Stimulated activated CD8-positive, alpha-beta memory T cell treated with anti-CD3 and anti-CD28 coated beads, Interleukin-12 subunit alpha, Interleukin-12 subunit beta, amount 100 ng/mL, for 1 hour (primary cell): Measurements from ENCODE around the gene LTF.
"Not testable (repeated sequence)": the region's sequence is repeated elsewhere in the genome, so short reads cannot be mapped to it uniquely, and the experiment has no call there.

Experiments used
- DNase-seq: peaks from one replicate; pipeline ENCODE4 v3.0.0-alpha.2; 2020; ENCODE audit warnings: low read depth

The LTF gene

DNA sequence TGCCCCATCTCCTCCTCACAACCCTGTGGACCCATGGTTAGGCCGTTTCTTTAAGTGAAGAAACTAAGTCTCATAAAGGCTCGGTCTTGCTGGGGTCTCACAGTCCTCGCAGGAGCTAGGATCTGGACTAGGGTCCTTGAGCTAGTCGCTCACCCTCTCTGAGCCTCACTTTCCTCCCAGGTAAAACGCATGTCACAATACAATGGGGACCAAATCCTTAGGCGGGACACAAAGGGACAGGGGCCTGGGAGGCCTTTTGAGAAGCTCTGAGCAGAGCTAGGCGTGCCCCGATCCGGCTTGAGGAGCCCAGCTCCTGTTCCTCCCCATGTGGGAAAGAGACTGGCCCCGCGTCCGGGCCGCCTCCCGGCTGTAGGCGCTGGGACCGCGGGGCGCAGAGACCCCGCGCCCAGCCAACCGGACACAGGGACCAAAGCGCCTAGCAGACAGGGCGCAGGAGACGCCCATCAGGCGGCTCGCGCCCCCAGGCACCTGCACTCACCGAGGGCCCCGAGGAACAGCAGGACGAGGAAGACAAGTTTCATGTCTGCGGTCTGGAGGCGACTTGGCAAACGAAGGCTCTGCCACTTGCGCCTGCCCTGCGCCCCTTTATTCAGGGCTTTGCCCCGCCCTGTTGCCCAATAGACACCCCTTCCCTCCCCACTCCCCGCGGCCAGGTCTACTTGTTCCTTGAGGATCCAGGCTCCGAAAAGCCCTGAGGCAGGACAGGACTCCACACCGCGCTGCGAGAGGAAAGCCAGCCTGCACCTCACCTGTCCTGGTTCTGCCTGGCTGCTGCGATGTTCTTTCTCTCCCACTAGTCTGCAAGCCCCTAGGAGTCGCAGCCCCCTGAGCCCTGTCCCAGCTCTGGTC, at the start of gene LTF:
LTF (minus strand) TSS at position 580 of the 870 bp plus-strand sequence; CDS start at position 542, 38 bp downstream.
- no peak for DNase-seq

DNA sequence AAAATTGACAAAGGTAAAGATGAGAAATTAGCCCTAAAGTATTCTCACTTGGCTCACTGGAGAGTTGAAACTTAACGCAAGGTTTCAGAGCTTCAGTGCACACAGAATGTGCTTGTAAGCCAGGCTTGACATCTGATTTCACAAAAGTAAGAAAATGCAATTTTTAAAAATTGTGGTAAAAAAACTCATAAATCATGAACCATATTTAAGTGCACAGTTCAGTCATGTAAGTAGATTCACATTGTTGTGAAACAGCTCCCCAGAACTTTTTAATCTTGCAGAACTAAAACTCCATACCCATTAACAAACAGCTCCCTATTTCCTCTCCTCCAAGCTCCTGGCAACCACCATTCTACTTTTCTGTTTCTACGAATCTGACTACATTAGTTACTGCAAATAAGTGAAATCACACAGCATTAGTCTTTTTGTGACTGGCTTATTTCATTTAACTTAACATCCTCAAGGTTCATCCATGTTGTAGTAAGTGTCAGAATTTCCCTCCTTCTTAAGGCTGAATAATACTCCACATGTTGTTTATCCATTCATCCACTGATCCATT, 47.6 kb upstream of the LTF start:
- no peak for DNase-seq

GRCh38 chr3:46509661-46510187, 45.0 kb upstream of the LTF start:
- no peak for DNase-seq

GRCh38 chr3:46508850-46509591, 44.3 kb upstream of the LTF start:
- no peak for DNase-seq

DNA sequence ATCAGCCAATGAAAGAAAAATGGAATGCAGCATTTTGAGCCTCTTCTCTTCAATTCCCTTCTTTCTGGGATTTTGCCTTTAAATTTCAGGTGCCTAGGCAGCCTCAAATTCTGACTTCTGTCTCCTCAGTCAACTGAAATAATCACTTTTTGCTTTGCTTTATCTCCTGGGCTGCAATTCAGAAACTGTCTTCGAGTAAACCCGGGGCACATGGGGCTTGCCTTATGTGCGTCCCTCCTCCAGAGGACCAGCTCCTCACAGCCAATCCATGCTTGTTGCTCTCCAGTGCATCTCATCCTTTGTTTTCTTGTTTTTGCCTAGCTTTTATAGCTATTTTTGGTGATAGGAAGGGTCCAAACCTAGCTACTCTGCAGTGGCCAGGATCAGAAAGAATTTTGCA, 41.8 kb upstream of the LTF start:
- no peak for DNase-seq

DNA sequence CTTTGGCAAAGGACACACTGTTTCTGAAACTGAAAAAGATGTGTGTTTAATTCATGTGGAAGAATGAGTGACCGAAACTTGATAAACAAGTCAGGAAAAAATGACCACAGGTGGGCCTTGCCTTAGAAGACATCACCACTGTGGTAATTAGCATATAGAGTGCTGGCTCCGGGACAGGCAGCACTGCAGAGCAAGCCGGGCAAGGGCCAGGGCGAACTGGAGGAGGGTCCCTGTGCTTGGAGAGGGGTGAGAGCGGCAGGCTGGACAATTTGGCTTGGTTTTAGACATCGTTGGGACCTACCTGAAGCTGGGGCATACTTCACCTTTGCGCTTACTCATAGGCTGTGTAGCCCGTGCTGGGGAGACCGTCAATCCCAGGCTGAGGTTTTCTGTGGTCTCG, 41.2 kb upstream of the LTF start:
- DNase-seq: no peak

- no peak for DNase-seq
These were observed 40.1 kb upstream of the LTF start for GRCh38 chr3:46504789-46505188.

DNA sequence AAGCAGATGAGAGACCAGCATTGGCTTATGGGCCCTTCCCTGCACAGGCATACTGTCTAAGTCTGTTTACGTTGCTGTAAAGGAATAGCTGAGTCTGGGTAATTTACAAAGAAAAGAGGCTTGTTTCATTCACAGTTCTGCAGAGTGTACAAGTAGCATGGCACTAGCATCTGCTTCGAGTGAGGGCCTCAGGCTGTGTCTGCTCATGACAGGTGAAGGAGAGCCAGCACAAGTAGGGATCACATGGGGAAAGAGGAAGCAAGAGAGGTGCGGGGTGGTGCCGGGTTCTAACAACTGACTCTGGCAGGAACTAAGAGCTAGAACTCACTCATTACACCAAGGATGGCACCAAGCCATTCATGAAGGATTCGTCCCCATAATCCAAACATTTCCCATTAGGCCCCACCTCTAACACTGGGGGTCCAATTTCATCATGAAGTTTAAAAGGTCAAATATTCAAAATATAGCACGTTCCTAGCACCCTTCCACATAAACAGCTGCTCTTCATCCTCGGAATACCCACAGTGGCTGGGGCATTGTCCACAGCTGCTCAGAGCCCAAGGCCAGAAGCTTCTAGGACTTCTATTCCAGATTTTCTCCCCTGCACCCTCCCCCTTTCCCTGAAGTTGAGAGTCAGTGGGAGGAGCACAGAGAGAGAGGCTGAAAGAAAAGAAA, 38.6 kb upstream of the LTF start:
- no peak for DNase-seq

DNA sequence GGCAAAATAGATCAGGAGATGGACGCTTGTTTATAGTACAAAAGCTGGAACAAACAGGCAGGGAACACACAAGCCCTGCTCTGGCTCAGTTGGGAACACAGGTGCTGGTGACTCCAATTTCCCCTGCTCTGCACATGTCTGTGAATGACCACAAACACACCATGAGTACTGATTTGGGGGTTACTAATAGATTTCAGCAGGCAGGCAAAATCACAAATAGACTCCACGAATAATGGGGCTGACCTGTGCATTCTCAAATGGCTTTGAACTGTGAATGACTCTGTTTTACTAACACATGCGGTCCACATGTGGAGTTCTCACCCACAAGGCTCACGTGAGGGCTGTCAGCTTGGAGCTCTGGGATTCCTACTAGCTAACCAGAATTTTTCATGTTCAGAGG, 37.0 kb upstream of the LTF start:
- DNase-seq: no peak

DNA sequence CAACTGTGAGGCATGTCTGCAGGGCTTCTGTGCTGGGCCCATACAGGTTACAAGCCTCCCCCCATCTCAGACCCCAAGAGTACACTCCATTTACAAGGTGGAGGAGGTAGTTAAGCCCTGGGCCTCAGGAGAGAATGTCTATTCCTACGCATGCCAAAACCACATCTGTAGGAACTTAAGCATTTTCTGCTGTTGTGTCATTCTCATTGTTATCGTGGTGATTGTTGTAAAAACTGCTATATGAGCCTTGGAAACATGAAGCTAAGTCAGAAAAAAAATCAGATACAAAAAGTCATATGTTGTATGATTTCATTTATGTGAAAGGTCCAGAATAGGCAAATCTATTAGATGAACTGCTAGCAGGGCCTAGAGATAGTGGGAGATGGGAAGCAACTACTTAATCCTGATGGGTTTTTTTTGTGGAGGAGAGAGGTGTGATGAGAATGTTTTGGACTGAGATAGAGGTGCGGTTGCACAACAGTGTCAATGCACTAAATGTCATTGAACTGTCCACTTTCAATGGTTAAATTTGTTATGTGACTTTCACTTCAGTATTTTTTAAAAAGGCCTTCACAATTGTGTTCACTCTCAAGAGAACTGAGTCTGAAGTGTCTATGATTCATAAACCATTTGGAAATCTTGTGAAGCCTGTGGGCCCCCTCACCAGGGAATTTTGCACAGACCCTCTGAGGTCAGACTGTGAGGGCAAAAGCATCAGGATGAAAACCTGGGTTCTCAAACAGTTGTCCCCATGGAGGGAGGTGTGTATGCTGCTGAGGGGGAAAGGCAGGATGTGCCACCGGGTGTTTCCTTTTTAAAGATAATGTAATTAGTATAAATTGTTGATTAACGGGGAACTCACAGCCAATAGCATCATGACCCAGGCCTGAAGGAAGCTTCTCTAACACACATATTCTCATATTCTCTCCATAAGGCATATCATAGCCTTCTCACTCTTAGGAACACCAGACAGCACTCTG, 36.2 kb upstream of the LTF start:
- DNase-seq: no peak

- DNase-seq: no peak
These were observed 34.3 kb upstream of the LTF start for GRCh38 chr3:46498916-46499519.

- no peak for DNase-seq
These were observed 33.0 kb upstream of the LTF start, which contains the start of gene RTP3 for GRCh38 chr3:46497556-46498265. RTP3 (plus strand) TSS chr3:46497976; CDS start chr3:46498063, 87 bp downstream.

DNA sequence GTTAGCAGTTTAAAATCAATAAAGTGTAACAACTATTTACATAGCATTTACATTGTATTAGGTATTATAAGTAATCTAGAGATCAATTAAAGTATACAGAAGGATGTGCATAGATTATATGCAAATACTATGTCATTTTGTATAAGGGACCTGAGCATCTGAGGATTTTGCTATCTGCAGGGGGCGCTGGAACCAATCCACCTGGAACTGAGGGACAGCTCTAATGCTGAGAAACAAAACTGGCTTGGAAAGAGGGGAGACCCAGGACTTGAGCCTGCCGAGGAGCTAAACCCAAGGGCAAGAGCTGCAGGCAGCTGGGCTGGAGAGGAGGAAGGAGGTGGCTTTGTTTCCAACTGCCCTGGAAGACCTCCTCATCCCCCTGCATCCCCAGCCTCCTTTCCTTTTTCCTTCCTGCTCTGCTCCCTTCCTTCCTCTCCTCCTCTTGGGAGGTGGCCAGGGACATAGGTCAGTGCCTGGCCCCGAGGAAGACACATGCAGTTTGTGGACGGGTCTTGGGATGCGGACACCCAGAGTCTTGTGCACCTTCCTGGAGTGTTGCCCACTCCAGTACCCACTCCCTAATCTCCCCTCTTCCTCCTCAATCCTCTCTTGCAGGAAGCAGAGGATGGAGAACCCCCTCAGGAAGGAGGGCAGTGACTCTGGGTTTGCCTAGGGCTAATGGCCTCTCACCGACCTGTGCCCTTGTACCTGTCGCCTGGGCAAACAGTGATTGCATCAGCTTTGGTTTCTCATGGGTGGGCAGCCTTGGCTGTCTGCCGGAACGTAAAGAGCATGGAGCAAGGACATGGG, 32.2 kb upstream of the LTF start:
- DNase-seq: peak; percentile 30

GRCh38 chr3:46495901-46496456, 31.3 kb upstream of the LTF start:
- DNase-seq: no peak

- not testable (repeated sequence) for DNase-seq
These were observed 29.8 kb upstream of the LTF start for GRCh38 chr3:46494491-46494890.

DNA sequence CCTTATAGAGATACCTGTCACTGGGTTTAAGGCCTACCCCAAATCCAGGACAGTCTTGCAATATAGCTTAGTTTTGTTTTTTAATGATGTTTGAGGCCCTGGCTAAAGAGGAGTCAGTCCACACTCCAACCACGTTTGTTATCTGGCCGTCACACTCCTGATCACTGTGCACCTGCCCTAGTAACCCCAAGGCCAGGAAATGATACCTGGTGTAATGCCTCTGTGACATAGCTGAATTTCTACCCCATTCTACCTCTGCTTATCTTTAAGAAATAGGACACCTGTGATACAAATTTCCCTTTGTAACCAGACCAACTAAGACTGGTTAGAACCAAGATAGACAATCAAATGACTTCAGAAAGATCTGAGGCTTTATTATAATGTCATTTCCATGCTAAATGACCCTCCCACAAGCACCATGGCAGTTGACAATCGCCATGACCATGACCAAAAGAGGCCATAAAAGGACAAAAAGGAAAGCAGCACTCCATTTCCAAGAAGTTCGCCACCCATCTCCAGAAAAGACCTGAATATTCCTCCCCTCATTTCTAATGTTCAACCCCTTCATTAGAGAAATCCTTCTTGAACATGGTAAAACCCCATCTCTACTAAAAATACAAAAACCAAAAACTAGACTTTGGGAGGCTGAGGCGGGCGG, 28.3 kb upstream of the LTF start:
- DNase-seq: no peak

GRCh38 chr3:46491089-46492070, 26.7 kb upstream of the LTF start:
- no peak for DNase-seq
